Lower leg skin (tissue), 4 donors: Measurements from ENCODE around the gene ABHD4. TPM values are rescaled to one million over a fixed set of nuclear protein-coding genes. Genes with fewer than 3 reads are reported as not detected.

Experiments used
- DNase-seq, 2 donors: peaks; one replicate each; pipeline ENCODE4 v3.0.0-alpha.2; 2019; ENCODE audit warnings: low spot score in 2 of 2
- H3K4me3 ChIP-seq: fragments of 200-600 bp; sonication (generic); 2 replicates; pipeline ENCODE4 v1.5.1; 2017; ENCODE audit warnings: mild to moderate bottlenecking, low read depth; ENCODE audit not compliant: poor library complexity, severe bottlenecking
- POLR2A ChIP-seq, 2 donors: fragments of 450-650 bp; IDR thresholded peaks; one replicate each; pipeline ENCODE4 v1.6.1; 2016 to 2017; ENCODE audit warnings: antibody characterized with exemption in 2 of 2, mild to moderate bottlenecking in 1 of 2, moderate library complexity in 1 of 2
- WGBS, 2 donors: methylation state at CpG; one replicate each; pipeline ENCODE4 v1.1.5; 2018; 5-methylcytosine and 5-hydroxymethylcytosine counted together
- intact Hi-C: fragments of 100-400 bp; cut with DNase I; formaldehyde crosslinking; loops from one replicate; pipeline ENCODE4 v1.15.0; 2023; ENCODE audit warnings: low total_unique reads
- total RNA-seq, 4 donors: library from RNA; depleted of rRNA; stranded (reverse); fragments of >200 nt; gene quantifications; one replicate each; pipeline ENCODE4 v1.1.0, GENCODE V29; 2016
- TF ChIP-seq, protein P1 (sequence below), 3 donors: fragments of 450-650 bp; IDR thresholded peaks; one replicate each; pipeline ENCODE4 v1.5.1; 2016; ENCODE audit warnings: antibody characterized with exemption in 3 of 3, mild to moderate bottlenecking in 3 of 3, moderate library complexity in 2 of 3

Gene ABHD4
- total RNA-seq, 4 donors from 2014 or later = 20.5 to 29.3 (median 28.5) TPM

DNA sequence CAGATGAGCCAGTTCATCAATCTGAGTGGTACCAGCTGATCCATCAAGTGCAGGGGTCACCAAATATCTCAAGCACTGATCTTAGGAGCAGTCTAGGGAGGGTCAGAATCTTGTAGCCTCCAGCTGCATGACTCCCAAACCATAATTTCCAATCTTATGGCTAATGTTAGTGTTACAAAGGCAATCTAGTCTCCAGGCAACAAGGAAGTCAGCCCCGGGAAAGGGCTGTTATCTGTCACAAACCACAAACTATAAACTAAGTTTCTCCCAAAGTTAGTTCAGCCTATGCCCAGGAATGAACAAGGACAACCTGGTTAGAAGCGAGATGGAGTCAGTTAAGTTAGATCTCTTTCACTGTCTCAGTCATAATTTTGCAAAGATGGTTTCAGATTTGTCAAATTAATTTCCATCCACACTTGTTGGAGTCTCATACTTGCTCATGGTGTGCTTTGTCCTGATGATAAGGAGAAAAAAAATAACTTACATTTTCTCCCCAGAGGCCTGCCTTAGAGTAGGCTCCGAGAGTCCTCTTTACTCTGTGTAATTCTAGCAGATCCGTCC is 3.9 kb upstream of the ABHD4 start:
- intact Hi-C loops = no loop called here
- DNase-seq = no peak

DNA sequence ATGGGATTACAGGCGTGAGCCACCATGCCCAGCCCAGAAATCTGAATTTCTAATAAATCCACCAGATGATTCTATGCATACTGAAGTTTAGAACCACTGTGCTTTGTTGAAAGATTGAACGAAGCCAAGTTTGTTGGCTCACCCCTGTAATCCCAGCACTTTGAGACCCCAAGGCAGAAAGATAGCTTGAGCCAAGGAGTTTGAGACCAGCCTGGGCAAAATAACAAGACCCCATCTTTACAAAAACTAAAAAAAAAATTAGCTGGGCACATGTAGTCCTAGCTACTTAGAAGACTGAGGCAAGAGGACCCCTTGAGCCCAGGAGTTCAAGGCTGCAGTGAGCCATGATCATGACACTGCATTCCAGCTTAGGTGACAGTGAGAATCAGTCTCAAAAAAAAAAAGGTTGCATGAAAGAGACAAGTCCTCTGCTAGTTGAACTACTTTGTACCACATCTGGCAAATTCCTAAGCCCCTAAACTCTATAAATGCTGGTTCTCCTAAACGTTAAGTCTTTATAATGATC is 1.7 kb upstream of the ABHD4 start:
- TF ChIP-seq, protein P1, sequence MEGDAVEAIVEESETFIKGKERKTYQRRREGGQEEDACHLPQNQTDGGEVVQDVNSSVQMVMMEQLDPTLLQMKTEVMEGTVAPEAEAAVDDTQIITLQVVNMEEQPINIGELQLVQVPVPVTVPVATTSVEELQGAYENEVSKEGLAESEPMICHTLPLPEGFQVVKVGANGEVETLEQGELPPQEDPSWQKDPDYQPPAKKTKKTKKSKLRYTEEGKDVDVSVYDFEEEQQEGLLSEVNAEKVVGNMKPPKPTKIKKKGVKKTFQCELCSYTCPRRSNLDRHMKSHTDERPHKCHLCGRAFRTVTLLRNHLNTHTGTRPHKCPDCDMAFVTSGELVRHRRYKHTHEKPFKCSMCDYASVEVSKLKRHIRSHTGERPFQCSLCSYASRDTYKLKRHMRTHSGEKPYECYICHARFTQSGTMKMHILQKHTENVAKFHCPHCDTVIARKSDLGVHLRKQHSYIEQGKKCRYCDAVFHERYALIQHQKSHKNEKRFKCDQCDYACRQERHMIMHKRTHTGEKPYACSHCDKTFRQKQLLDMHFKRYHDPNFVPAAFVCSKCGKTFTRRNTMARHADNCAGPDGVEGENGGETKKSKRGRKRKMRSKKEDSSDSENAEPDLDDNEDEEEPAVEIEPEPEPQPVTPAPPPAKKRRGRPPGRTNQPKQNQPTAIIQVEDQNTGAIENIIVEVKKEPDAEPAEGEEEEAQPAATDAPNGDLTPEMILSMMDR (IDR thresholded peaks at IDR 0.05) = no peak
- TF ChIP-seq POLR2A (IDR thresholded peaks at IDR 0.05) = no peak
- no peak overlapping the region for H3K4me3 ChIP-seq
- intact Hi-C loops = no loop called here
- DNase-seq = no peak
- WGBS, 2 donors = 83 to 93% methylated on average over 3 of the region's 3 CpGs

More for the DNA sequence above, 3.9 kb upstream of the ABHD4 start:
- H3K4me3 ChIP-seq = no peak overlapping the region
- WGBS, 2 donors = 51 to 56% methylated on average over 4 of the region's 4 CpGs
- TF ChIP-seq, protein P1 (IDR thresholded peaks at IDR 0.05) = no peak
- no peak for TF ChIP-seq POLR2A (IDR thresholded peaks at IDR 0.05)

DNA sequence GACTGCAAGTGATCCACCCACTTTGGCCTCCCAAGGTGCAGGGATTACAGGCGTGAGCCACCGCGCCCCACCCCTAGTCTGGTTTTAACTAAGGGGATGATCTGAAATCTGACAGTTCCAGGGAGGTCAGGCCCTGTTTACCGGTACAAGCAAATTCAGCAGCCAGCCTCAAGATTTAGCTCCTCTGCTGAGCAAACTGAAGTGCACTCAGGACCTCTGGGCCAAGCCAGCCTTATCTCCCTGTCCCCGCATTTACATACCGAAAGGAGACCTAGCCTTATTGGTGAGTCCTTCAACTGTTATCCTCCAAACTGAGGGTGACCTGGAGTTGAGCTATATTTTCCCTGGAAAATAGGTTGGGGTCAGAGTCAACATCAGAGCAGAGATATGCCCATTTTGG is 835 bp upstream of the ABHD4 start:
- H3K4me3 ChIP-seq = no peak overlapping the region
- TF ChIP-seq, protein P1 (IDR thresholded peaks at IDR 0.05) = no peak
- no peak for TF ChIP-seq POLR2A (IDR thresholded peaks at IDR 0.05)
- intact Hi-C loops = no loop called here
- DNase-seq = no peak
- 86 to 95% methylated on average over 6 of the region's 6 CpGs for WGBS, 2 donors

DNA sequence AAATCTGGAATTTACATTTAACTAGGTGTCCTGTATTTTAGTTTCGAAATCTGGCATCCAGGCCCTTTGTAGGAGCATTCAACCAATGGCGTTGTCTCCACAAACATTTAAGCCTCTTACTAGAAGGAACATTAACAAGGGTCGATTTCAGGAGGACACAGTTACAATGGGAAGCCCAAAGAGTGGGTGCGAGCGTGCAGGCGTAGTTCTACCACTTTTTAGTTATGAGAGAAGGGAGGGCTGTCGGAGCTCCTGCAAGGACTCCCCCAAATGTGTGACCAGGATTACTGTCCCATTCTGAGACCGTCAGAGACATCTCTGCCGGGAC is 365 bp upstream of the ABHD4 start:
- WGBS, 2 donors = 7 to 9% methylated on average over 9 of the region's 9 CpGs
- DNase-seq = no peak
- intact Hi-C loops = no loop called here
- TF ChIP-seq POLR2A (IDR thresholded peaks at IDR 0.05) = no peak
- TF ChIP-seq, protein P1 (IDR thresholded peaks at IDR 0.05) = no peak
- H3K4me3 ChIP-seq = peak overlapping the region; percentile 71

DNA sequence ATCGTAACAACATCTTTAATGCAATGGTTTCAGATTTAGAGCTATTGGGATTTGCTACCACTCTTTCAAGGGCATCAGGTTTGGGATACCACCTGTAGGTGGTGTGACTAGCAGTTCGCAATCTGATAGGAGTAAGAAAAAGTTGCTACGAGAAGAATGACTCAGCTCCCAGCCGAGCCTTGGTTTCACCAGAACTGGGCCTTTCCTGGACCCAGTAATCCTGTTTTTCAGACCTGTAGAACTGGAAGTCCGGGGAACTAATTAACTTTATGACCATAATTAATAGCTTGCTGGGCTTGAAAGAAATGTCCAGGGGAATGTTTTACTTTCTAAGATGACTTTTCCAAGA is 770 bp downstream of the ABHD4 start:
- intact Hi-C loops = no loop called here
- DNase-seq = no peak

More for the DNA sequence above, 770 bp downstream of the ABHD4 start:
- peak overlapping the region; percentile 71 for H3K4me3 ChIP-seq
- 1 to 2% methylated on average over 5 of the region's 5 CpGs for WGBS, 2 donors
- TF ChIP-seq POLR2A (IDR thresholded peaks at IDR 0.05) = no peak
- TF ChIP-seq, protein P1 (IDR thresholded peaks at IDR 0.05) = no peak
